HG03469 (cell line): ENCODE results near the gene DIPK1B.
"Not testable (repeated sequence)": the region's sequence is repeated elsewhere in the genome, so short reads cannot be mapped to it uniquely, and the experiment has no call there.

Experiments
- ATAC-seq: cut with Tn5 transposase; IDR thresholded peaks from one replicate; pipeline ENCODE4 v1.9.1; 2021; ENCODE audit warnings: mild to moderate bottlenecking, moderate library complexity, moderate number of reproducible peaks; ENCODE audit not compliant: unreplicated experiment

The DIPK1B gene

GRCh38 chr9:136762915-136763648, 50.7 kb downstream of the DIPK1B start:
- ATAC-seq, result no peak

GRCh38 chr9:136763649-136764035, 51.3 kb downstream of the DIPK1B start:
- ATAC-seq, result no peak

DNA sequence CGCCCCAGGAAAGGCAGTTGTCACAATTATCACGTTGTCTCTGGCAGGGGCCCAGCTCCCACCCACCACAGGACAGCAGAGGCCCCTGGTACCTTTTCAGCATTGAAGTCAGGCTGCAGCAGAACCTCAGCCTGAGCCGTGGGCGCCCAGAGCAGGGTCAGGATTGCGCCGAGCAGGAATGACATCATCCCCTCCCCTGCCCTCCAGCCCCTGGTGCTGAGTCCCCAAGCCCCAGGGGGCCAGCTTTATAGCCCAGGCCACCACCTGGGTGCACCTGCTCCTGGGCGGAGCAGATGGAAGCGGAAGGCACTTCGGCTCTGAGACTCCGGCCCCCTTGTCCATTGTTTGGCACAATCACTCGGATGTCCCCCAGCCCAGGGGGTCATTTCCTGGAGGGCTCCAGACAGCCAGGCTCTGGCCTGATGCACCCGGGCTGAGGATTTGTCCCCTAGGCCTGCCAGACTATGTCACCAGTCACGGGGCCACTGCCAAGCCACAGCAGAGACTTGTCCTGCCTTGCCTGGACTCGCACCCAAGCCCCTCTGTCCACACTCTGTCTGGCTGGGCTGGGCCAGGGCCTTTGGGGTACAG, 52.0 kb downstream of the DIPK1B start, which contains the start of gene LCN15:
TSS of gene LCN15 (minus strand) at position 218 of the 591 bp plus-strand sequence. CDS start at position 188, 30 bp downstream.
- ATAC-seq, result no peak

GRCh38 chr9:136765041-136765440, 52.7 kb downstream of the DIPK1B start:
- ATAC-seq, result no peak

- ATAC-seq, result not testable (repeated sequence)
Measured at GRCh38 chr9:136765745-136766409, 53.5 kb downstream of the DIPK1B start.

DNA sequence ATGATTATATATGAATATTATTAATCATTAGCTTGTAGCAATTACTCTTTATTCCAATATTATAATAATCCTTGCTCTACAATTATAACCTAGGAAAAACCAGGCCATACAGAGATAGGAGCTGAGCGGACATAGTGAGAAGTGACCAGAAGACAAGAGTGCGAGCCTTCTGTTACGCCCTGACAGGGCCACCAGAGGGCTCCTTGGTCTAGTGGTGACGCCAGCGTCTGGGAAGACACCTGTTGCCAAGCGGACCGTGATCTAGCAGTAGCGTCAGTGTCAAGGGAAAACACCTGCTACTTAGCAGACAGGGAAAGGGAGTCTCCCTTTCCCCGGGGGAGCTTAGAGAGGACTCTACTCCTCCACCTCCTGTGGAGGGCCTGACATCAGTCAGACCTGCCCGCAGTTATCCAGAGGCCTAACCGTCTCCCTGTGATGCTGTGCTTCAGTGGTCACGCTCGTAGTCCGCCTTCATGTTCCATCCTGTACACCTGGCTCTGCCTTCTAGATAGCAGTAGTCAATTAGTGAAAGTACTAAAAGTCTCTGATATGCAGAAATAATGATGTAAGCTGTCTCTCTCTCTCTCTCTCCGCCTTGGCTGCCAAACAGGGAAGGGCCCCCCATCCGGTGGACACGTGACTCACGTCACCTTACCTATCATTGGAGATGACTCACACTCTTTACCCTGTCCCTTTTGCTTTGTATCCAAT, 54.2 kb downstream of the DIPK1B start:
- not testable (repeated sequence) for ATAC-seq

DNA sequence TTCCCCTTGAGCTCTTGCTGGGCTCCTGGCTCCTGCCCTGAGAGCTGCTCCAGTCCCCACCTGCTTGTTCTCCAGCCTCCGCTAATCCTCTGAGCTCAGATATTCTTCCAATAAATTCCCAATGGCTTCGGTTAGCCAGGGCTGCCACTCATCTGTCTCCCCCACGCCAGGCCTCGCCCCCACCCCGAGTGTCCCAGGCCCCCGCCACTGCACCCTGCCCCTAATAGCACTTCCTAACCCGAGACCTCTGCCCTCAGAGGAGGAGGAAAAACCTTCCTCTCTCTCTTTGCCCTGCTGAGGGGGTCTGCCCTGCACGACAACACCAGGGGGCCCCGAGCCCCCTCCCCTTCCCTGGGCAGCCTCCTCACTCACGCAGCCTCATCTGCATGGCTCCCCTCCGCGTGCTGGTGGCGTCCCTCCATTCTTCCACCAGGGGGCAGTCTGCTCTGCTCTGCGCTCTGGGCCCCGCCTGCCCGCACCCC, 57.4 kb downstream of the DIPK1B start:
- no peak for ATAC-seq

DNA sequence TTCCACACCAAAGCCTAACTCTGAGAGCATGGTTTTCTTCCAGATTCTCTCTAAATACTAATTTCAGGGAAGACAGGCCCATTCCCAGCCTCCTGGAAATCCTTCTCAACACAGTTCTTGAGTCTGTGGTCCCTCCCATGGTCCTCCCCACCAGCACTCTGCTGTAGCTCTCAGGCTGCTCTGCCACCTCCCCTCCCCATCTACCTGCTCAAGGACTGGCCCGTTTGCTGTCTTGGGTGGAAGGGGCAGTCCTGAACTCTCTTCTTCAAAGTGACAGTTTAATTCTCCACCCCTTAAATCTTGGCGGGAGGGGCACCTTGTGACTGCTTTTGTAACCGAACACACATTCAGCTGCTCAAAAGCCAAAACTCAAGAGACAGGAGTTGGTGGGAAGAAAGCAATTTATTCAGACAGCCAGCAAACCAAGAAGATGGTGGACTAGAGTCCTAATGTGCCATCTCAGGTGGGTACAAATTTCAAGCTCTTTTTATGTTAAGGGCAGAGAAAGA, 59.6 kb downstream of the DIPK1B start:
- ATAC-seq, result no peak

GRCh38 chr9:136773386-136774044, 61.1 kb downstream of the DIPK1B start:
- ATAC-seq, result no peak
